Stomach (tissue), 4 donors: ENCODE data around the gene RAB31.

Experiments
- CTCF ChIP-seq, 7 experiments: fragments of 450-650 bp in 4 of 7; fragments of 200-600 bp in 3 of 7; sonication (generic) in 3 of 7; IDR thresholded peaks; one replicate each; pipeline ENCODE4 v1.5.1; 2016 to 2019; ENCODE audit warnings: antibody characterized with exemption in 7 of 7, control low read depth in 2 of 7, mild to moderate bottlenecking in 1 of 7
- EP300 ChIP-seq: sonication (generic); formaldehyde crosslinking; IDR thresholded peaks from one replicate; pipeline ENCODE4 v1.6.1; 2017; ENCODE audit warnings: antibody characterized with exemption
- POLR2A ChIP-seq, 4 donors: fragments of 450-650 bp; IDR thresholded peaks; one replicate each; pipeline ENCODE4 v1.6.1; 2016; ENCODE audit warnings: antibody characterized with exemption in 4 of 4, control low read depth in 2 of 4, mild to moderate bottlenecking in 1 of 4, moderate library complexity in 1 of 4
- POLR2AphosphoS5 ChIP-seq, 3 donors: sonication (generic); formaldehyde crosslinking; IDR thresholded peaks; one replicate each; pipeline ENCODE4 v1.6.1; 2016; ENCODE audit warnings: antibody characterized with exemption in 3 of 3

GRCh38 chr18:9788860-9789259 is 80.8 kb downstream of the RAB31 start:
- TF ChIP-seq POLR2AphosphoS5 (IDR thresholded peaks at IDR 0.05): no peak
- no peak for TF ChIP-seq POLR2A (IDR thresholded peaks at IDR 0.05)
- TF ChIP-seq CTCF (IDR thresholded peaks at IDR 0.05): no peak
- TF ChIP-seq EP300: no peak
